ENCODE data around the gene SUCO. TPM values are rescaled to one million over a fixed set of nuclear protein-coding genes. Genes with fewer than 3 reads are reported as not detected.

SUCO gene
- total and polyA plus RNA-seq, 2 of the 8 experiments (the other 6 are each of a cell fraction or from before 2014, with no cell fraction given), result 8.3 to 35.8 TPM

- H3K9ac ChIP-seq (replicated peaks in 1 of 4; ENCODE audit: extremely low read depth in 1 of 4, low read depth in 3 of 4, low read length in 3 of 4), result no peak overlapping the region
- ChIA-PET CTCF (ENCODE audit: partially characterized antibody) (no interaction called here), POLR2A (ENCODE audit: partially characterized antibody) (no interaction called here)
- H3K4ac ChIP-seq (replicated peaks; ENCODE audit: insufficient read length, low read depth, low read length), result no peak overlapping the region
- no peaks in the 10 kb centered on the region for H3K79me2 ChIP-seq (ENCODE audit: control insufficient read depth in 1 of 2, insufficient read depth in 2 of 2, low read length in 2 of 2)
- H2AFZ ChIP-seq (ENCODE audit: low read length), result no peak overlapping the region
- H3K4me1 ChIP-seq (replicated peaks in 1 of 4; ENCODE audit: control insufficient read depth in 3 of 4, insufficient read depth in 4 of 4, low read length in 3 of 4), result peaks cover 0 to 4% (median 0%) of the 10 kb centered on the region in 4 experiments; a peak in 2 of 7 replicates
- H3K14ac ChIP-seq (ENCODE audit: insufficient read length), result no peak overlapping the region
- no peaks in the 10 kb centered on the region for H3K27me3 ChIP-seq (replicated peaks in 1 of 4; ENCODE audit: control insufficient read depth in 3 of 4, extremely low read depth in 1 of 4, insufficient read depth in 3 of 4, low read length in 3 of 4)
- no peak overlapping the region for H2BK20ac ChIP-seq (ENCODE audit: low read length)
- H2BK5ac ChIP-seq (ENCODE audit: low read depth, low read length), result no peak overlapping the region
- H3K9me3 ChIP-seq (ENCODE audit: insufficient read depth in 2 of 2, low read depth in 1 of 2, low read length in 1 of 2), result no peaks in the 10 kb centered on the region
- H4K8ac ChIP-seq (ENCODE audit: extremely low read depth, insufficient read depth, low read length), result no peak overlapping the region
- no peak overlapping the region for H2BK15ac ChIP-seq (ENCODE audit: low read length)
- no peak overlapping the region for H3K18ac ChIP-seq (ENCODE audit: extremely low read depth, low read length)
- DNase-seq (ENCODE audit: low read depth in 1 of 2, low spot score in 2 of 2), result no peak
- H2BK120ac ChIP-seq (replicated peaks; ENCODE audit: low read depth, low read length), result no peak overlapping the region
- no peaks in the 10 kb centered on the region for H3K23me2 ChIP-seq (ENCODE audit: low read depth, low read length)
- no peak for FAIRE-seq
- no peak overlapping the region for H3K27ac ChIP-seq (ENCODE audit: low read depth, low read length)
- H3K79me1 ChIP-seq (ENCODE audit: low read depth, low read length), result no peaks in the 10 kb centered on the region
- no peak overlapping the region for H3K23ac ChIP-seq (ENCODE audit: insufficient read length)
- H4K20me1 ChIP-seq (replicated peaks in 1 of 2; ENCODE audit: control insufficient read depth in 1 of 2, insufficient read depth in 2 of 2, low read length in 2 of 2), result no peaks in the 10 kb centered on the region
- H2AK5ac ChIP-seq (ENCODE audit: low read depth, low read length), result no peak overlapping the region
- H4K91ac ChIP-seq (replicated peaks; ENCODE audit: insufficient read length, low read length), result no peak overlapping the region
- H4K5ac ChIP-seq (ENCODE audit: insufficient read length, low read depth, low read length), result no peak overlapping the region
- WGBS, 2 experiments (ENCODE audit: extremely low coverage in 1 of 2, insufficient coverage in 1 of 2, insufficient read length in 1 of 2, insufficient replicate concordance in 2 of 2, low coverage in 1 of 2, low lambda C conversion rate in 2 of 2, missing lambda C conversion rate in 1 of 2), result 74% methylated on average over 1 of the region's 1 CpG; no CpG with 5 or more reads in 1 of the 2 experiments
- no peak overlapping the region for H2BK12ac ChIP-seq (ENCODE audit: low read depth, low read length)
- H3K36me3 ChIP-seq (ENCODE audit: control insufficient read depth in 2 of 4, insufficient read depth in 4 of 4, low read length in 3 of 4), result peaks cover 0 to 54% (median 3%) of the 10 kb centered on the region in 4 experiments; a peak in 5 of 8 replicates
- no peak overlapping the region for H3K4me2 ChIP-seq (ENCODE audit: insufficient read depth in 1 of 2, low read depth in 2 of 2, low read length in 2 of 2)
- H3K4me3 ChIP-seq (ENCODE audit: extremely low read depth in 1 of 4, insufficient read depth in 2 of 4, low read depth in 3 of 4, low read length in 4 of 4), result no peak overlapping the region
- no peak overlapping the region for H3K56ac ChIP-seq (replicated peaks; ENCODE audit: insufficient read length, low read depth, low read length)
- TF ChIP-seq ATF3 (IDR thresholded peaks at IDR 0.05; ENCODE audit: insufficient read depth, low read depth, low read length), result no peak
- no peak for TF ChIP-seq TBP (IDR thresholded peaks at IDR 0.05; ENCODE audit: low read depth, low read length)
- no peak for TF ChIP-seq CREB1 (IDR thresholded peaks at IDR 0.05)
- no peak for TF ChIP-seq CTBP2 (IDR thresholded peaks at IDR 0.05; ENCODE audit: borderline replicate concordance, insufficient read depth, insufficient read length, low read length)
- TF ChIP-seq TCF12 (IDR thresholded peaks at IDR 0.05; ENCODE audit: low read depth, low read length), result no peak
- TF ChIP-seq EZH2 (IDR thresholded peaks at IDR 0.05; ENCODE audit: low read depth, low read length, severe bottlenecking), result no peak
- no peak for TF ChIP-seq POLR2AphosphoS5 (IDR thresholded peaks at IDR 0.05; ENCODE audit: low read depth, low read length)
- no peak for TF ChIP-seq PHF8 (conservative IDR thresholded peaks at IDR 0.05; ENCODE audit: low read depth, low read length)
- no peak for TF ChIP-seq SAP30 (IDR thresholded peaks at IDR 0.05; ENCODE audit: insufficient read depth, insufficient replicate concordance, low read length)
- TF ChIP-seq BRCA1 (IDR thresholded peaks at IDR 0.05; ENCODE audit: low read depth, low read length), result no peak
- TF ChIP-seq BACH1 (IDR thresholded peaks at IDR 0.05; ENCODE audit: low read length), result no peak
- TF ChIP-seq RXRA (IDR thresholded peaks at IDR 0.05; ENCODE audit: insufficient read depth, low read depth, low read length), result no peak
- no peak for TF ChIP-seq SP4 (IDR thresholded peaks at IDR 0.05; ENCODE audit: low read length)
- TF ChIP-seq CHD1 (IDR thresholded peaks at IDR 0.05; ENCODE audit: low read depth, low read length), result no peak
- TF ChIP-seq MAFK (IDR thresholded peaks at IDR 0.05; ENCODE audit: low read depth, low read length), result no peak
Measured at GRCh38 chr1:172578586-172578985, 45.6 kb downstream of the SUCO start.
